Measurements from ENCODE around the gene SLC28A3.

SLC28A3 gene

GRCh38 chr9:84331119-84331809, 9.3 kb downstream of the SLC28A3 start:
- no peak for TF ChIP-seq CSRNP3 (CRISPR knock-in tag; IDR thresholded peaks at IDR 0.05)
- TF ChIP-seq CREB5 (CRISPR knock-in tag; IDR thresholded peaks at IDR 0.05; ENCODE audit: low read depth): no peak
- no peak for TF ChIP-seq PPARA (CRISPR knock-in tag; IDR thresholded peaks at IDR 0.05; ENCODE audit: borderline replicate concordance)
- no peak for TF ChIP-seq ESRRG (CRISPR knock-in tag; IDR thresholded peaks at IDR 0.05)
- TF ChIP-seq POU6F1 (CRISPR knock-in tag; IDR thresholded peaks at IDR 0.05; ENCODE audit: borderline replicate concordance, low read depth): no peak
- TF ChIP-seq ZC3H10 (CRISPR knock-in tag; IDR thresholded peaks at IDR 0.05): no peak
- TF ChIP-seq ZFP3 (CRISPR knock-in tag; IDR thresholded peaks at IDR 0.05): no peak
- no peak for TF ChIP-seq OSR1 (CRISPR knock-in tag; IDR thresholded peaks at IDR 0.05)
- no peak for TF ChIP-seq TCF4 (CRISPR knock-in tag; IDR thresholded peaks at IDR 0.05; ENCODE audit: borderline replicate concordance)
- ATAC-seq: no peak

- no peak for TF ChIP-seq OSR1 (CRISPR knock-in tag; IDR thresholded peaks at IDR 0.05)
- no peak for TF ChIP-seq TSHZ2 (CRISPR knock-in tag; IDR thresholded peaks at IDR 0.05)
- TF ChIP-seq CSRNP3 (CRISPR knock-in tag; IDR thresholded peaks at IDR 0.05): no peak
- no peak for TF ChIP-seq ZNF70 (CRISPR knock-in tag; IDR thresholded peaks at IDR 0.05)
- TF ChIP-seq ESRRG (CRISPR knock-in tag; IDR thresholded peaks at IDR 0.05): no peak
- TF ChIP-seq TOX (CRISPR knock-in tag; IDR thresholded peaks at IDR 0.05; ENCODE audit: borderline replicate concordance): no peak
- no peak for ATAC-seq
Observed at GRCh38 chr9:84330246-84330645, 10.3 kb downstream of the SLC28A3 start.

DNA sequence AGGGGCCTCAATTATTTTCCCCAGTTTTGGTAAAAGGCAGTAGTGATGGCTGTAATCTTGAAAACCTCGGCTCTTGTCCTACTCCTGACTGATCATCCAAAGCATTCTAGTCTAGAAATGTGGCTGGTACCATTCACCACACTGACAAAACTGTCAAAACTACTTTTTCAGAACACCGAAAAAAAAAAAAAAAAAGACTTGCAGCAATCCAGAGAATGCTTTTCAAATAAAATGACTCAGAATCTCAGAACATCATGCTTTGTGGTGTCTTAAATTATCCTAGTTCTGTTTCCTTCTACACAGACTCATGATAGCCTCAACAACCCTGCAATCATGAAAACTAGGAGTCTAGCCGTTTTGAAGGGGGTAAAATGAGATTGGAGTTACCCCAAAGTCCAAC, 13.4 kb downstream of the SLC28A3 start:
- TF ChIP-seq PATZ1 (CRISPR knock-in tag; IDR thresholded peaks at IDR 0.05; ENCODE audit: borderline replicate concordance) (no peak), GLIS3 (CRISPR knock-in tag; IDR thresholded peaks at IDR 0.05) (no peak), CSRNP3 (CRISPR knock-in tag; IDR thresholded peaks at IDR 0.05) (no peak), CSDC2 (CRISPR knock-in tag; IDR thresholded peaks at IDR 0.05) (no peak), POU6F1 (CRISPR knock-in tag; IDR thresholded peaks at IDR 0.05; ENCODE audit: borderline replicate concordance, low read depth) (no peak), ZNF565 (CRISPR knock-in tag; conservative IDR thresholded peaks at IDR 0.05; ENCODE audit: low read depth) (no peak), ZFP3 (CRISPR knock-in tag; IDR thresholded peaks at IDR 0.05) (no peak), PPARA (CRISPR knock-in tag; IDR thresholded peaks at IDR 0.05; ENCODE audit: borderline replicate concordance) (no peak), RARB (CRISPR knock-in tag; IDR thresholded peaks at IDR 0.05) (no peak), TCF4 (CRISPR knock-in tag; IDR thresholded peaks at IDR 0.05; ENCODE audit: borderline replicate concordance) (no peak), ZC3H10 (CRISPR knock-in tag; IDR thresholded peaks at IDR 0.05) (no peak), ARNTL (CRISPR knock-in tag; IDR thresholded peaks at IDR 0.05; ENCODE audit: borderline replicate concordance, low read depth) (no peak)
- ATAC-seq: no peak
